Hepatocyte (in vitro differentiated cells): ENCODE results near the gene CLEC16A. TPM values are rescaled to one million over a fixed set of nuclear protein-coding genes. Genes with fewer than 3 reads are reported as not detected.

Source experiments
- DNase-seq: peaks from one replicate; pipeline ENCODE4 v3.0.0-alpha.2; 2016; ENCODE audit warnings: low spot score
- H2AFZ ChIP-seq: fragments of 200-600 bp; sonication (generic); 2 replicates; pipeline ENCODE4 v1.6.0; 2016; ENCODE audit warnings: antibody characterized with exemption, mild to moderate bottlenecking
- H3K27ac ChIP-seq: fragments of 200-600 bp; sonication (generic); 2 replicates; pipeline ENCODE4 v1.5.1; 2016; ENCODE audit warnings: mild to moderate bottlenecking
- H3K27me3 ChIP-seq: fragments of 200-600 bp; sonication (generic); 2 replicates; pipeline ENCODE4 v1.6.1; 2016
- H3K36me3 ChIP-seq: fragments of 200-600 bp; sonication (generic); replicated peaks from 2 replicates; pipeline ENCODE4 v1.5.1; 2016; ENCODE audit warnings: low read depth; ENCODE audit not compliant: insufficient read depth
- H3K4me1 ChIP-seq: fragments of 200-600 bp; sonication (generic); 2 replicates; pipeline ENCODE4 v1.5.1; 2016; ENCODE audit warnings: mild to moderate bottlenecking, moderate library complexity; ENCODE audit not compliant: insufficient read depth
- H3K4me2 ChIP-seq: fragments of 200-600 bp; sonication (generic); 2 replicates; pipeline ENCODE4 v1.6.0; 2016
- H3K4me3 ChIP-seq: fragments of 200-600 bp; sonication (generic); 2 replicates; pipeline ENCODE4 v1.5.1; 2016; ENCODE audit warnings: mild to moderate bottlenecking
- H3K79me2 ChIP-seq: fragments of 200-600 bp; sonication (generic); 2 replicates; pipeline ENCODE4 v1.6.0; 2017; ENCODE audit warnings: mild to moderate bottlenecking
- H3K9me2 ChIP-seq: fragments of 200-600 bp; sonication (generic); replicated peaks from 2 replicates; pipeline ENCODE4 v1.6.0; 2017; ENCODE audit warnings: mild to moderate bottlenecking; ENCODE audit not compliant: insufficient read depth
- H3K9me3 ChIP-seq: fragments of 200-600 bp; sonication (generic); 2 replicates; pipeline ENCODE4 v1.5.1; 2016; ENCODE audit warnings: low read depth, mild to moderate bottlenecking
- H4K20me1 ChIP-seq: fragments of 200-600 bp; sonication (generic); 2 replicates; pipeline ENCODE4 v1.6.0; 2016; ENCODE audit warnings: mild to moderate bottlenecking; ENCODE audit not compliant: insufficient read depth, poor library complexity, severe bottlenecking
- EZH2 ChIP-seq: fragments of 200-600 bp; sonication (generic); IDR thresholded peaks from 2 replicates; pipeline ENCODE4 v1.6.1; 2016; ENCODE audit warnings: antibody characterized with exemption, mild to moderate bottlenecking, borderline replicate concordance
- EZH2phosphoT487 ChIP-seq: fragments of 200-600 bp; sonication (generic); IDR thresholded peaks from one replicate; pipeline ENCODE4 v1.6.1; 2018; ENCODE audit warnings: antibody characterized with exemption, mild to moderate bottlenecking, low read depth, moderate library complexity; ENCODE audit not compliant: unreplicated experiment, severe bottlenecking
- WGBS: methylation state at CpG from one replicate; pipeline ENCODE4 v1.1.6; 2016; ENCODE audit warnings: low lambda C conversion rate; ENCODE audit errors: missing lambda C conversion rate; 5-methylcytosine and 5-hydroxymethylcytosine counted together
- polyA plus RNA-seq: library from polyadenylated mRNA; unstranded; fragments of >200 nt; fragmentation: Nextera tagmentation; extraction: Ambion mirVana; gene quantifications from 2 replicates; pipeline ENCODE4 v1.2.1, GENCODE V29; 2016
- total RNA-seq: library from RNA; depleted of rRNA; stranded (reverse); fragments of >200 nt; gene quantifications from 2 replicates; pipeline ENCODE4 v1.2.3, GENCODE V29; 2014
- TF ChIP-seq, protein P1 (sequence below): fragments of 200-600 bp; sonication (generic); IDR thresholded peaks from 2 replicates; pipeline ENCODE4 v1.5.1; 2016; ENCODE audit warnings: antibody characterized with exemption, mild to moderate bottlenecking; ENCODE audit not compliant: poor library complexity

The CLEC16A gene
- total and polyA plus RNA-seq, 2 experiments from 2014 or later = 22.3 to 22.6 TPM

DNA sequence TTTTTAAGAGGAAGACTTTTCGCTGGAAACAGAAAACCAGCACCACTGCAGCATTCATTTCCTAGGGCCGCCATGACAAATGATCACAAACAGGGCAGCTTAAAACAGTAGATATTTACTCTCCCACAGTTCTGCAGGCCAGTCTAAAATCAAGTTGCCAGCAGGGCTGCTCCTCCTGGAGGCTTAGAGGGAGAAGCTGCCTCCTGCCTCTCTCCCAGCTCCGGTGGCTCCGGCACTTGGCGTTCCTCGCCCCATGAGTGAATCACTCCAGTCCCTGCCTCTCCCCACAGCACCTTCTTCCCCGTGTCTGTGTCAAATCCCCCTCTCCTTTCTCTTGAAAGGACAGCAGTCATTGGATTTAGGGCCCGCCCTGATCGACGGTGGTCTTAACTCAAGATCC is 239.6 kb downstream of the CLEC16A start:
- no peak for DNase-seq
- no peaks in the 10 kb centered on the region for H3K79me2 ChIP-seq
- no peak overlapping the region for H3K4me2 ChIP-seq
- H3K9me3 ChIP-seq = no peaks in the 10 kb centered on the region
- H4K20me1 ChIP-seq = no peaks in the 10 kb centered on the region
- 90% methylated on average over 10 of the region's 10 CpGs for WGBS
- H3K9me2 ChIP-seq = no peaks in the 10 kb centered on the region
- TF ChIP-seq, protein P1, sequence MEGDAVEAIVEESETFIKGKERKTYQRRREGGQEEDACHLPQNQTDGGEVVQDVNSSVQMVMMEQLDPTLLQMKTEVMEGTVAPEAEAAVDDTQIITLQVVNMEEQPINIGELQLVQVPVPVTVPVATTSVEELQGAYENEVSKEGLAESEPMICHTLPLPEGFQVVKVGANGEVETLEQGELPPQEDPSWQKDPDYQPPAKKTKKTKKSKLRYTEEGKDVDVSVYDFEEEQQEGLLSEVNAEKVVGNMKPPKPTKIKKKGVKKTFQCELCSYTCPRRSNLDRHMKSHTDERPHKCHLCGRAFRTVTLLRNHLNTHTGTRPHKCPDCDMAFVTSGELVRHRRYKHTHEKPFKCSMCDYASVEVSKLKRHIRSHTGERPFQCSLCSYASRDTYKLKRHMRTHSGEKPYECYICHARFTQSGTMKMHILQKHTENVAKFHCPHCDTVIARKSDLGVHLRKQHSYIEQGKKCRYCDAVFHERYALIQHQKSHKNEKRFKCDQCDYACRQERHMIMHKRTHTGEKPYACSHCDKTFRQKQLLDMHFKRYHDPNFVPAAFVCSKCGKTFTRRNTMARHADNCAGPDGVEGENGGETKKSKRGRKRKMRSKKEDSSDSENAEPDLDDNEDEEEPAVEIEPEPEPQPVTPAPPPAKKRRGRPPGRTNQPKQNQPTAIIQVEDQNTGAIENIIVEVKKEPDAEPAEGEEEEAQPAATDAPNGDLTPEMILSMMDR = no peak
- no peak for TF ChIP-seq EZH2
- TF ChIP-seq EZH2phosphoT487 = no peak
- H3K27me3 ChIP-seq = no peaks in the 10 kb centered on the region
- no peak overlapping the region for H3K27ac ChIP-seq
- no peaks in the 10 kb centered on the region for H3K4me1 ChIP-seq
- no peaks in the 10 kb centered on the region for H3K36me3 ChIP-seq
- no peak overlapping the region for H3K4me3 ChIP-seq
- no peak overlapping the region for H2AFZ ChIP-seq

DNA sequence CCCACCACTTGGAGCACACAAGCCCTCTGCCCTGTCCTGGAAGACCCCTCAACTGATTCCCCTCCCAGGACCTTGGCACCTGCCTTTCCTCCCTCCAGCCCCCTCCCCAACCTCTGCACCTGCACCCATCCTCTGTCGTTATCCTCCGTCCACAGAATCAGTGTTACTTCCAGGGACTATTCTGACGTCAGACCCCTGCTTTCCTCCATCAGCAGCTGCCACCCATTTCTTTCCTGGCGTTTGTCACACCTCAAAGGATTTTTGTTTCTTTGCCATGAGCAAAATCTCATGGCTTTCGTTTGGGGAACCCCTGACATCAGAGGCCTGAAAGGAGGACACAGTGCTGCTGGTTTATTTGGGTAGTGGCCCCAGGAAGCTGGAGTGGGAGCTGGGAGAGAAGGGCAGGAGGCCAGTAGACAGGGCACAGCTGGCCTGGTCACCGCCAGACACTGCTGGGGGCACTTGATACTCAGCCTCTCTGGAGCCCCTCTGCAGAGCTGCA is 243.2 kb downstream of the CLEC16A start:
- 75% methylated on average over 6 of the region's 6 CpGs for WGBS
- Histone ChIP-seq H3K27me3 (no peaks in the 10 kb centered on the region), H3K9me3 (no peaks in the 10 kb centered on the region), H3K4me3 (no peak overlapping the region), H3K36me3 (no peaks in the 10 kb centered on the region), H3K4me2 (no peak overlapping the region), H3K9me2 (no peaks in the 10 kb centered on the region), H3K4me1 (no peaks in the 10 kb centered on the region), H3K79me2 (no peaks in the 10 kb centered on the region), H3K27ac (no peak overlapping the region), H2AFZ (no peak overlapping the region), H4K20me1 (no peaks in the 10 kb centered on the region)
- TF ChIP-seq EZH2 (no peak), EZH2phosphoT487 (no peak)
- DNase-seq = no peak

DNA sequence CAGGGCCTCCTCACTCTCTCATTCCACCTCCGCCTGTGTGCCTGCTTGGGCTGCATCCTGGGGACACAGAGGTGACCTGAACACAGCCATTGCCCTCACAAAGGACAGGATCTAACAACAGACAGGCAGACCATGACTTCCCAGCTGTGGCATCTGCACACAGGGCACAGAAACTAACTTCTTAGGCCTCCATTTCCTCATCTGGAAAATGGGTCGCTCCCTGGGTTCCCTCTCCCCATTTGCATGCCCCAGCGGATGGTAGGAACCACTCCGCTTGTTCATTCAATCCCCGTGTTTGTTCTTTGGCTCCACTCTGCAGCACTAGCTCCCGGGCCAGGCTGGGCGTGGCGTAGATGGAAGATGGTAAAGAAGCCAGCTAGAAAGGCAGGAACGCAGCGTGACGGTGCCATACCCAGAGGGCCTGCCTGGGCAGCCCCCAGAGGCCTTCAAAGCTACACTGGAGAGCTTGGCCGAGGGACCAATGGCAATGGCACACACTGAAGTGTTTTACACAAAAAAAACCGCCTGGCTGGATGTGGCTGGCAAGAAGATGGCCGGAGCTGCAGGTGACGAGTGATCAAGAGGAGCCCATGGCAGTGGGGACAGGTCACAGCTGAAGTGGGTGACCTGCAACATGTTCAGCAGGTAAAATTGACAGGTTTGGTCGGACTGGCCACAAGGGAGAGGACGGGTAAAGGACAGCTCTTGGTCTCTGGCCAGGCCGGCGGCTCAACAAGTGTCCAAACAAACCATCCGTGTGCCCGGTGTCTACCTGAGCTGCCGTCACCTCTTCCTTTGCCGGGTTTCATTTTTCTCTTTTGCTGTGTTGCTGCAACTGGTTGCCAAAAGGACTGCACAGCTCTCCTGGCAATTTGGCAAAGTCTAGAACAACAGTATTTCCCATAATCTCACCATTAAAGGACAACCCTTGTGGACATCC is 244.7 kb downstream of the CLEC16A start:
- Histone ChIP-seq H3K36me3 (no peaks in the 10 kb centered on the region), H3K4me2 (no peak overlapping the region), H3K27ac (no peak overlapping the region), H3K9me3 (no peaks in the 10 kb centered on the region), H3K27me3 (no peaks in the 10 kb centered on the region), H3K4me3 (no peak overlapping the region), H4K20me1 (no peaks in the 10 kb centered on the region), H2AFZ (no peak overlapping the region), H3K9me2 (no peaks in the 10 kb centered on the region), H3K79me2 (no peaks in the 10 kb centered on the region), H3K4me1 (no peaks in the 10 kb centered on the region)
- no peak for TF ChIP-seq EZH2phosphoT487
- TF ChIP-seq, protein P1 = no peak
- TF ChIP-seq EZH2 = no peak
- no peak for DNase-seq
- 91% methylated on average over 23 of the region's 23 CpGs for WGBS
